Measurements from ENCODE around the gene COIL. TPM values are rescaled to one million over a fixed set of nuclear protein-coding genes. Genes with fewer than 3 reads are reported as not detected.

The COIL gene
- total RNA-seq, 1 donor from 2014 or later, result 32.6 TPM

GRCh38 chr17:56913353-56913866 lies 47.4 kb downstream of the COIL start:
- FAIRE-seq, result no peak
- DNase-seq (ENCODE audit: low spot score in 2 of 2), result no peak

- DNase-seq (ENCODE audit: low spot score in 2 of 2) (no peak), FAIRE-seq (no peak)
Observed at GRCh38 chr17:56913000-56913311, 47.9 kb downstream of the COIL start.

- FAIRE-seq (no peak), DNase-seq (ENCODE audit: low spot score in 2 of 2) (no peak)
Observed at GRCh38 chr17:56912105-56912999, 48.5 kb downstream of the COIL start.

GRCh38 chr17:56910509-56911235 lies 50.2 kb downstream of the COIL start:
- no peak for FAIRE-seq

GRCh38 chr17:56909742-56910508 lies 50.9 kb downstream of the COIL start:
- DNase-seq (ENCODE audit: low spot score in 2 of 2), result no peak
- no peak for FAIRE-seq

More at GRCh38 chr17:56910509-56911235, 50.2 kb downstream of the COIL start:
- DNase-seq (ENCODE audit: low spot score in 2 of 2), result no peak

- FAIRE-seq (no peak), DNase-seq (ENCODE audit: low spot score in 2 of 2) (no peak)
Observed at GRCh38 chr17:56908001-56908542, 52.8 kb downstream of the COIL start.

- FAIRE-seq (no peak), DNase-seq (ENCODE audit: low spot score in 2 of 2) (no peak)
Observed at GRCh38 chr17:56903560-56903959, 57.3 kb downstream of the COIL start.

- FAIRE-seq (no peak), DNase-seq (ENCODE audit: low spot score in 2 of 2) (no peak)
Observed at GRCh38 chr17:56902348-56902747, 58.5 kb downstream of the COIL start.

- no peak for FAIRE-seq
- DNase-seq (ENCODE audit: low spot score in 2 of 2), result no peak
Observed at GRCh38 chr17:56899403-56899802, 61.4 kb downstream of the COIL start.

- DNase-seq (ENCODE audit: low spot score in 2 of 2) (no peak), FAIRE-seq (no peak)
Observed at GRCh38 chr17:56898874-56899273, 62.0 kb downstream of the COIL start.

- no peak for DNase-seq (ENCODE audit: low spot score in 2 of 2)
- FAIRE-seq, result no peak
Observed at GRCh38 chr17:56897646-56898424, 63.0 kb downstream of the COIL start.

GRCh38 chr17:56896968-56897359 lies 63.9 kb downstream of the COIL start:
- DNase-seq (ENCODE audit: low spot score in 2 of 2) (no peak), FAIRE-seq (no peak)

- FAIRE-seq, result no peak
- DNase-seq (ENCODE audit: low spot score in 2 of 2), result no peak
Observed at GRCh38 chr17:56896217-56896967, 64.5 kb downstream of the COIL start.

- FAIRE-seq, result no peak
- no peak for DNase-seq (ENCODE audit: low spot score in 2 of 2)
Observed at GRCh38 chr17:56894859-56895455, 65.9 kb downstream of the COIL start.

- FAIRE-seq (no peak), DNase-seq (ENCODE audit: low spot score in 2 of 2) (no peak)
Observed at GRCh38 chr17:56893503-56893902, 67.3 kb downstream of the COIL start.

GRCh38 chr17:56892333-56892732 lies 68.5 kb downstream of the COIL start:
- FAIRE-seq (no peak), DNase-seq (ENCODE audit: low spot score in 2 of 2) (no peak)

GRCh38 chr17:56891751-56892150 lies 69.1 kb downstream of the COIL start:
- FAIRE-seq, result no peak
- DNase-seq (ENCODE audit: low spot score in 2 of 2), result no peak

GRCh38 chr17:56890906-56891674 lies 69.8 kb downstream of the COIL start:
- DNase-seq (ENCODE audit: low spot score in 2 of 2), result no peak
- no peak for FAIRE-seq
